GOT3 (cell line): ENCODE data around the gene ZNF35.

Experiments
- DNase-seq: peaks from one replicate; lab custom pipeline; 2025; ENCODE audit warnings: mixed read lengths; lab: John Stamatoyannopoulos, UW

Gene ZNF35

GRCh38 chr3:44685128-44685800 is 36.7 kb downstream of the ZNF35 start:
- DNase-seq, result peak; percentile 8

- no peak for DNase-seq
These were observed 39.4 kb downstream of the ZNF35 start for GRCh38 chr3:44687898-44688297.
